Liver (tissue), 9 donors: ENCODE measurements around the gene EN2. TPM values are rescaled to one million over a fixed set of nuclear protein-coding genes. Genes with fewer than 3 reads are reported as not detected.

ENCODE experiments used
- DNase-seq: peaks from one replicate; pipeline ENCODE4 v3.0.0-alpha.2; 2017; ENCODE audit warnings: low spot score
- H3K27ac ChIP-seq, 2 donors: one replicate each; pipeline ENCODE4 v1.7.0; 2013; ENCODE audit warnings: inconsistent platforms in 2 of 2, low read length in 2 of 2, control low read depth in 1 of 2, low read depth in 1 of 2, mild to moderate bottlenecking in 1 of 2
- H3K27me3 ChIP-seq, 4 donors: one replicate each; pipeline versions ENCODE4 v1.6.1 to v1.7.0; 2013; ENCODE audit warnings: low read length in 3 of 4, inconsistent platforms in 1 of 4, mild to moderate bottlenecking in 1 of 4, moderate library complexity in 1 of 4; ENCODE audit not compliant: control insufficient read depth in 4 of 4, insufficient read depth in 4 of 4
- H3K36me3 ChIP-seq, 4 donors: one replicate each; pipeline versions ENCODE4 v1.6.1 to v1.7.0; 2013; ENCODE audit warnings: low read length in 3 of 4, mild to moderate bottlenecking in 3 of 4, low read depth in 1 of 4, moderate library complexity in 1 of 4; ENCODE audit not compliant: control insufficient read depth in 4 of 4, insufficient read depth in 3 of 4
- H3K4me1 ChIP-seq, 4 donors: one replicate each; pipeline versions ENCODE4 v1.6.1 to v1.7.0; 2013; ENCODE audit warnings: low read length in 3 of 4, mild to moderate bottlenecking in 3 of 4, moderate library complexity in 1 of 4; ENCODE audit not compliant: control insufficient read depth in 4 of 4, insufficient read depth in 4 of 4
- H3K4me3 ChIP-seq, 3 donors: one replicate each; pipeline versions ENCODE4 v1.6.1 to v1.7.0; 2013; ENCODE audit warnings: low read length in 3 of 3, control low read depth in 1 of 3, low read depth in 1 of 3, mild to moderate bottlenecking in 1 of 3
- H3K9ac ChIP-seq, 2 donors: one replicate each; pipeline ENCODE4 v1.7.0; 2013; ENCODE audit warnings: low read length in 2 of 2, mild to moderate bottlenecking in 2 of 2, moderate library complexity in 2 of 2, control low read depth in 1 of 2, low read depth in 1 of 2
- H3K9me3 ChIP-seq, 4 donors: one replicate each; pipeline versions ENCODE4 v1.6.1 to v1.7.0; 2013; ENCODE audit warnings: low read length in 3 of 4; ENCODE audit not compliant: control insufficient read depth in 4 of 4
- ATF3 ChIP-seq: IDR thresholded peaks from 2 replicates; pipeline ENCODE4 v1.6.1; 2016; ENCODE audit warnings: antibody characterized with exemption
- CTCF ChIP-seq: fragments of 150-350 bp; IDR thresholded peaks from 2 replicates; pipeline ENCODE4 v1.5.1; 2017; ENCODE audit warnings: improper control_type of control experiment, low read depth, low read length; ENCODE audit not compliant: missing input control
- EGR1 ChIP-seq, 2 donors: IDR thresholded peaks; 2 replicates each; pipeline ENCODE4 v1.6.1; 2016 to 2018; ENCODE audit warnings: antibody characterized with exemption in 2 of 2, low read depth in 2 of 2
- FOXA1 ChIP-seq: IDR thresholded peaks from 2 replicates; pipeline ENCODE4 v1.6.1; 2016; ENCODE audit warnings: antibody characterized with exemption
- FOXA2 ChIP-seq: IDR thresholded peaks from 2 replicates; pipeline ENCODE4 v1.6.1; 2016; ENCODE audit warnings: antibody characterized with exemption
- GABPA ChIP-seq, 2 donors: IDR thresholded peaks in 1 of 2; conservative IDR thresholded peaks in 1 of 2; 2 replicates each; pipeline ENCODE4 v1.6.1; 2016; ENCODE audit warnings: antibody characterized with exemption in 2 of 2, mild to moderate bottlenecking in 1 of 2, moderate library complexity in 1 of 2
- HNF4A ChIP-seq, 2 donors: conservative IDR thresholded peaks; 2 replicates each; pipeline ENCODE4 v1.6.1; 2016; ENCODE audit warnings: antibody characterized with exemption in 2 of 2, mild to moderate bottlenecking in 2 of 2
- HNF4G ChIP-seq: IDR thresholded peaks from 2 replicates; pipeline ENCODE4 v1.6.1; 2016; ENCODE audit warnings: antibody characterized with exemption
- MAX ChIP-seq: IDR thresholded peaks from 2 replicates; pipeline ENCODE4 v1.6.1; 2016; ENCODE audit warnings: antibody characterized with exemption
- NR2F2 ChIP-seq: IDR thresholded peaks from 2 replicates; pipeline ENCODE4 v1.6.1; 2016; ENCODE audit warnings: antibody characterized with exemption
- RAD21 ChIP-seq, 2 donors: IDR thresholded peaks; 2 replicates each; pipeline ENCODE4 v1.6.1; 2016; ENCODE audit warnings: antibody characterized with exemption in 2 of 2, mild to moderate bottlenecking in 2 of 2
- REST ChIP-seq: IDR thresholded peaks from 2 replicates; pipeline ENCODE4 v1.6.1; 2016; ENCODE audit warnings: antibody characterized with exemption, mild to moderate bottlenecking
- RXRA ChIP-seq, 2 donors: IDR thresholded peaks; 2 replicates each; pipeline ENCODE4 v1.6.1; 2017 to 2018; ENCODE audit warnings: antibody characterized with exemption in 2 of 2, mild to moderate bottlenecking in 1 of 2
- SP1 ChIP-seq: IDR thresholded peaks from 2 replicates; pipeline ENCODE4 v1.6.1; 2018; ENCODE audit warnings: antibody characterized with exemption, mild to moderate bottlenecking
- TAF1 ChIP-seq: conservative IDR thresholded peaks from 2 replicates; pipeline ENCODE4 v1.6.1; 2016; ENCODE audit warnings: antibody characterized with exemption, mild to moderate bottlenecking
- YY1 ChIP-seq: IDR thresholded peaks from 2 replicates; pipeline ENCODE4 v1.6.1; 2016; ENCODE audit warnings: antibody characterized with exemption, mild to moderate bottlenecking
- ZBTB33 ChIP-seq: IDR thresholded peaks from 2 replicates; pipeline ENCODE4 v1.6.1; 2016; ENCODE audit warnings: antibody characterized with exemption
- WGBS: extraction: QIAGEN DNeasy Blood & Tissue Kit; methylation state at CpG from one replicate; pipeline ENCODE4 v1.1.7; 2013; 5-methylcytosine and 5-hydroxymethylcytosine counted together
- polyA plus RNA-seq, 2 donors: library from polyadenylated mRNA; stranded (reverse) in 1 of 2; unstranded in 1 of 2; fragments of 200-250 nt in 1 of 2; fragments of >200 nt in 1 of 2; fragmentation: Nextera tagmentation in 1 of 2; extraction: Ambion mirVana in 1 of 2; gene quantifications; one replicate each; pipeline versions ENCODE4 v1.2.1 to v1.2.3, GENCODE V29; 2013 to 2015
- total RNA-seq, 2 donors: library from RNA; depleted of rRNA; stranded (reverse); fragments of >200 nt; gene quantifications; one replicate each; pipeline ENCODE4 v1.2.3, GENCODE V29; 2014
- donor health status: healthy.
- donor health status: healthy.
- donor health status: healthy.
- donor health status: healthy.
- donor health status: healthy.

Gene EN2
- total and polyA plus RNA-seq, 4 donors: under 0.01 TPM; not detected in 3

- no peak for TF ChIP-seq ZBTB33
- TF ChIP-seq YY1: no peak
- no peak for TF ChIP-seq SP1
Measured at GRCh38 chr7:155477476-155477875, 19.5 kb downstream of the EN2 start (continued).

- no peak overlapping the region for H3K9ac ChIP-seq
- no peak overlapping the region for H3K4me3 ChIP-seq
- TF ChIP-seq ATF3: no peak
- no peak for TF ChIP-seq MAX
- DNase-seq: no peak
- peaks cover 0 to 14% (median 2%) of the 10 kb centered on the region in 4 donors for H3K27me3 ChIP-seq
- no peak overlapping the region for H3K27ac ChIP-seq
- no peaks in the 10 kb centered on the region for H3K36me3 ChIP-seq
- no peaks in the 10 kb centered on the region for H3K4me1 ChIP-seq
- WGBS: 89% methylated on average over 11 of the region's 11 CpGs
- peaks cover 0 to 3% (median 0%) of the 10 kb centered on the region in 4 donors for H3K9me3 ChIP-seq
Measured at GRCh38 chr7:155481764-155482163, 23.8 kb downstream of the EN2 start.

- DNase-seq: no peak
- H3K9me3 ChIP-seq: peaks cover 0 to 3% (median 0%) of the 10 kb centered on the region in 4 donors
- no peak overlapping the region for H3K27ac ChIP-seq
- WGBS: 66% methylated on average over 17 of the region's 17 CpGs
- no peaks in the 10 kb centered on the region for H3K36me3 ChIP-seq
- no peaks in the 10 kb centered on the region for H3K4me1 ChIP-seq
- TF ChIP-seq EGR1 (IDR thresholded peaks at IDR 0.05; ENCODE audit: low read depth in 2 of 2) (no peak), ZBTB33 (no peak), ATF3 (no peak), FOXA1 (no peak), HNF4A (conservative IDR thresholded peaks at IDR 0.05) (no peak), FOXA2 (no peak), REST (no peak), TAF1 (no peak), SP1 (no peak), YY1 (no peak), RXRA (IDR thresholded peaks at IDR 0.05) (no peak), NR2F2 (no peak), MAX (no peak), GABPA (IDR thresholded peaks at IDR 0.05 in 1 of 2, conservative IDR thresholded peaks at IDR 0.05 in 1 of 2) (no peak), CTCF (no peak), RAD21 (IDR thresholded peaks at IDR 0.05) (no peak), HNF4G (no peak)
- peaks cover 0 to 14% (median 2%) of the 10 kb centered on the region in 4 donors for H3K27me3 ChIP-seq
- no peak overlapping the region for H3K4me3 ChIP-seq
- H3K9ac ChIP-seq: no peak overlapping the region
Measured at GRCh38 chr7:155482511-155483183, 24.7 kb downstream of the EN2 start.
